GM18508 (cell line): ENCODE measurements around the gene MYBL2.
"Not testable (repeated sequence)": the region's sequence is repeated elsewhere in the genome, so short reads cannot be mapped to it uniquely, and the experiment has no call there.

Experiments
- ATAC-seq: cut with Tn5 transposase; IDR thresholded peaks from one replicate; pipeline ENCODE4 v1.9.1; 2021; ENCODE audit warnings: moderate number of reproducible peaks; ENCODE audit not compliant: insufficient read depth, unreplicated experiment

MYBL2 gene

GRCh38 chr20:43666376-43667328 lies at the start of gene MYBL2:
Gene MYBL2, plus strand, starts transcription at chr20:43667114. Its CDS starts 170 bp downstream, at chr20:43667284.
- ATAC-seq = no peak

GRCh38 chr20:43631598-43631997 lies 35.3 kb upstream of the MYBL2 start:
- ATAC-seq = no peak

GRCh38 chr20:43636429-43636828 lies 30.5 kb upstream of the MYBL2 start:
- no peak for ATAC-seq

- no peak for ATAC-seq
These were observed 24.4 kb upstream of the MYBL2 start for GRCh38 chr20:43642548-43642947.

- ATAC-seq = no peak
These were observed 15.9 kb upstream of the MYBL2 start for GRCh38 chr20:43650997-43651525.

GRCh38 chr20:43651650-43652184 lies 15.2 kb upstream of the MYBL2 start:
- not testable (repeated sequence) for ATAC-seq

GRCh38 chr20:43653966-43654365 lies 12.9 kb upstream of the MYBL2 start:
- no peak for ATAC-seq

- not testable (repeated sequence) for ATAC-seq
These were observed 11.7 kb upstream of the MYBL2 start for GRCh38 chr20:43655176-43655575.

- ATAC-seq = no peak
These were observed 11.0 kb upstream of the MYBL2 start for GRCh38 chr20:43655937-43656336.

- no peak for ATAC-seq
These were observed 8.7 kb upstream of the MYBL2 start for GRCh38 chr20:43658069-43658722.

- ATAC-seq = no peak
These were observed 8.0 kb upstream of the MYBL2 start for GRCh38 chr20:43658723-43659419.

- no peak for ATAC-seq
These were observed 3.8 kb upstream of the MYBL2 start for GRCh38 chr20:43662943-43663655.

GRCh38 chr20:43665466-43666176 lies 1.3 kb upstream of the MYBL2 start:
- ATAC-seq = no peak

- no peak for ATAC-seq
These were observed 623 bp downstream of the MYBL2 start for GRCh38 chr20:43667341-43668132.

GRCh38 chr20:43669332-43669731 lies 2.4 kb downstream of the MYBL2 start:
- no peak for ATAC-seq

GRCh38 chr20:43670423-43670822 lies 3.5 kb downstream of the MYBL2 start:
- no peak for ATAC-seq

GRCh38 chr20:43676368-43676767 lies 9.5 kb downstream of the MYBL2 start:
- ATAC-seq = no peak

- ATAC-seq = no peak
These were observed 14.1 kb downstream of the MYBL2 start for GRCh38 chr20:43680981-43681380.
